ENCODE results near the gene HADHA.

- TF ChIP-seq CTCF (IDR thresholded peaks at IDR 0.05) (no peak), EZH2 (IDR thresholded peaks at IDR 0.05; ENCODE audit: borderline replicate concordance, insufficient read depth, low read depth, low read length, poor library complexity, severe bottlenecking) (no peak)
Observed at GRCh38 chr2:26202981-26203490, 41.4 kb downstream of the HADHA start.
